Pancreas (tissue), 10 donors: ENCODE data around the gene ATOX1. TPM values are rescaled to one million over a fixed set of nuclear protein-coding genes. Genes with fewer than 3 reads are reported as not detected.

Source experiments
- ATAC-seq, 4 donors: fragments of 200-7000 bp; cut with Tn5 transposase; one replicate each; pipeline versions ENCODE4 v1.8.0 to v1.9.1; 2020; ENCODE audit warnings: mild to moderate bottlenecking in 4 of 4, moderate library complexity in 4 of 4
- DNase-seq, 6 donors: peaks; one replicate each; pipeline ENCODE4 v3.0.0-alpha.2; 2020
- FAIRE-seq: peaks from 2 replicates; lab custom pipeline; 2012; peaks lifted over from hg19 to GRCh38; lab: Jason Lieb, UNC
- H3K27ac ChIP-seq, 4 donors: fragments of 200-600 bp; sonication (generic); 1 replicate in 3 of 4; 2 replicates in 1 of 4; pipeline versions ENCODE4 v1.5.0 to v1.8.0; 2020
- H3K27me3 ChIP-seq, 4 donors: fragments of 200-600 bp; one replicate each; pipeline ENCODE4 v1.8.0; 2021
- H3K36me3 ChIP-seq, 3 donors: fragments of 200-600 bp; sonication (generic) in 1 of 3; one replicate each; pipeline versions ENCODE4 v1.5.0 to v1.8.0; 2020 to 2021
- H3K4me1 ChIP-seq, 3 donors: fragments of 200-600 bp; one replicate each; pipeline ENCODE4 v1.8.0; 2021
- H3K4me3 ChIP-seq, 4 donors: fragments of 200-600 bp; sonication (generic) in 2 of 4; one replicate each; pipeline versions ENCODE4 v1.5.0 to v1.8.0; 2020 to 2021
- H3K9me3 ChIP-seq, 4 donors: fragments of 200-600 bp; one replicate each; pipeline ENCODE4 v1.8.0; 2021
- CTCF ChIP-seq, 4 donors: fragments of 200-600 bp; sonication (generic) in 3 of 4; IDR thresholded peaks; one replicate each; pipeline versions ENCODE4 v1.5.0 to v1.8.0; 2021; ENCODE audit warnings: antibody characterized with exemption in 4 of 4
- WGBS, 2 donors: extraction: QIAGEN DNeasy Blood & Tissue Kit; methylation state at CpG; one replicate each; pipeline ENCODE4 v1.1.7; 2013; 5-methylcytosine and 5-hydroxymethylcytosine counted together
- intact Hi-C, 3 donors: fragments of 100-400 bp; cut with DNase I; formaldehyde crosslinking; loops; one replicate each; pipeline versions ENCODE4 v1.11.1 to v1.14.2; 2022
- polyA plus RNA-seq, 2 donors: library from polyadenylated mRNA; stranded (reverse); fragments of 200-250 nt; gene quantifications; one replicate each; pipeline ENCODE4 v1.2.3, GENCODE V29; 2013
- total RNA-seq, 6 donors: library from RNA; stranded (reverse); fragmentation: NEBNext Ultra II Directional in 4 of 6; extraction: Animal tissue kit (Norgen Biotek cat#: 25700) in 4 of 6; gene quantifications; one replicate each; pipeline versions ENCODE4 v1.2.1 to v1.2.4, GENCODE V29; 2021 to 2023
- donor health status: healthy with polysubstance abuse.
- donor health status: DM: no; HTN: no; CAD: no; lungs with moderate emphysema.
- donor health status: DM: no; HTN: no; CAD: no.
- donor health status: control.
- donor health status: control.
- donor health status: Bipolar disorder and iron deficiency.
- donor health status: DM: yes; HTN: yes; CAD: no.
- donor health status: DM: no; HTN: no; CAD: no.
- donor health status: DM: no; HTN: no; CAD: no.
- donor health status: DM: yes; HTN: yes; CAD: no.

Gene ATOX1
- total and polyA plus RNA-seq, 8 donors = 12.9 to 63.2 (median 23.2) TPM

GRCh38 chr5:151758141-151758429, 346 bp downstream of the ATOX1 start:
- H3K4me3 ChIP-seq = peak overlapping the region; percentile 50 to 89 (median 66)
- H3K4me1 ChIP-seq = peaks cover 0 to 16% (median 4%) of the 10 kb centered on the region in 3 donors
- no peak for TF ChIP-seq CTCF (IDR thresholded peaks at IDR 0.05)
- peak; percentile 42 to 64 (median 58) for ATAC-seq
- H3K36me3 ChIP-seq = no peaks in the 10 kb centered on the region
- H3K27me3 ChIP-seq = no peaks in the 10 kb centered on the region
- DNase-seq = peak in 2 of 6 donors; percentile 50 to 64
- H3K9me3 ChIP-seq = no peaks in the 10 kb centered on the region
- 0% methylated on average over 11 of the region's 11 CpGs for WGBS, 2 donors
- intact Hi-C loops = no loop called here
- no peak for FAIRE-seq
- peak overlapping the region in 2 of 4 donors; percentile 50 to 71 for H3K27ac ChIP-seq

GRCh38 chr5:151757233-151758140, 944 bp downstream of the ATOX1 start:
- 10 to 11% methylated on average over 9 of the region's 9 CpGs for WGBS, 2 donors
- ATAC-seq (peak; percentile 10 to 24 (median 12)), DNase-seq (no peak), FAIRE-seq (no peak)
- Histone ChIP-seq H3K4me3 (peak overlapping the region; percentile 50 to 89 (median 66)), H3K27me3 (no peaks in the 10 kb centered on the region), H3K27ac (peak overlapping the region in 1 of 4 donors; percentile 50), H3K9me3 (no peaks in the 10 kb centered on the region), H3K36me3 (no peaks in the 10 kb centered on the region), H3K4me1 (peaks cover 0 to 16% (median 4%) of the 10 kb centered on the region in 3 donors)
- intact Hi-C loops = no loop called here
- no peak for TF ChIP-seq CTCF (IDR thresholded peaks at IDR 0.05)

GRCh38 chr5:151755383-151755782, 3.0 kb downstream of the ATOX1 start:
- peaks cover 0 to 16% (median 4%) of the 10 kb centered on the region in 3 donors for H3K4me1 ChIP-seq
- TF ChIP-seq CTCF (IDR thresholded peaks at IDR 0.05) = no peak
- no peak overlapping the region for H3K27ac ChIP-seq
- H3K4me3 ChIP-seq = no peak overlapping the region
- no peak for ATAC-seq
- H3K27me3 ChIP-seq = no peaks in the 10 kb centered on the region
- H3K36me3 ChIP-seq = no peaks in the 10 kb centered on the region
- no peak for DNase-seq
- H3K9me3 ChIP-seq = no peaks in the 10 kb centered on the region
- WGBS, 2 donors = 63 to 66% methylated on average over 3 of the region's 3 CpGs
- FAIRE-seq = no peak
- intact Hi-C loops = no loop called here

- DNase-seq = no peak
- no peak for TF ChIP-seq CTCF (IDR thresholded peaks at IDR 0.05)
These were observed 6.8 kb downstream of the ATOX1 start for GRCh38 chr5:151751593-151751992.

GRCh38 chr5:151751091-151751490, 7.3 kb downstream of the ATOX1 start:
- no peak overlapping the region for H3K4me3 ChIP-seq
- no peaks in the 10 kb centered on the region for H3K27me3 ChIP-seq
- WGBS, 2 donors = 98% methylated on average over 4 of the region's 4 CpGs
- intact Hi-C loops = no loop called here
- no peaks in the 10 kb centered on the region for H3K36me3 ChIP-seq
- ATAC-seq (no peak), FAIRE-seq (no peak), DNase-seq (no peak)
- no peak for TF ChIP-seq CTCF (IDR thresholded peaks at IDR 0.05)
- H3K27ac ChIP-seq = no peak overlapping the region
- H3K4me1 ChIP-seq = peaks cover 0 to 8% (median 4%) of the 10 kb centered on the region in 3 donors
- H3K9me3 ChIP-seq = no peaks in the 10 kb centered on the region

More at GRCh38 chr5:151751593-151751992, 6.8 kb downstream of the ATOX1 start:
- 91 to 94% methylated on average over 4 of the region's 4 CpGs for WGBS, 2 donors
- ATAC-seq (no peak), FAIRE-seq (no peak)
- Histone ChIP-seq H3K36me3 (no peaks in the 10 kb centered on the region), H3K4me3 (no peak overlapping the region), H3K9me3 (no peaks in the 10 kb centered on the region), H3K27ac (no peak overlapping the region), H3K27me3 (no peaks in the 10 kb centered on the region), H3K4me1 (peaks cover 0 to 8% (median 4%) of the 10 kb centered on the region in 3 donors)
- intact Hi-C loops = no loop called here
